Measurements from ENCODE around the gene ARHGAP8.

The ARHGAP8 gene

DNA sequence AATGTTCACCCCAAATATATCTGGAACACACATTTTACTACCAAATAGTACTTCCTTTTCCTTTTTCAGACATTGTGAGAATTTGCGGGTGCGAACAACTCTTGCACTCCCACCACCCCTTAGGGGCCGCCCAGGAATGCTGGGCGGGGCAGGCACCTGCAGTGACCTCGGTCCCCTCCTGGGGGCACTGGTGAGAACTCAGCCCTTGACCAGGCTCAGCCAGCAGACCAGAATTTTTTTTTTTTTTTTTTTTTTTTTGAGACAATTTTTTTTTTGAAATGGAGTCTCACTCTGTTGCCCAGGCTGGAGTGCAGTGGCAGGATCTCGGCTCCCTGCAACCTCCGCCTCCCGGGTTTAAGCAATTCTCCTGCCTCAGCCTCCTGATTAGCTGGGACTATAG, 75.8 kb downstream of the ARHGAP8 start:
- TF ChIP-seq, protein P1, sequence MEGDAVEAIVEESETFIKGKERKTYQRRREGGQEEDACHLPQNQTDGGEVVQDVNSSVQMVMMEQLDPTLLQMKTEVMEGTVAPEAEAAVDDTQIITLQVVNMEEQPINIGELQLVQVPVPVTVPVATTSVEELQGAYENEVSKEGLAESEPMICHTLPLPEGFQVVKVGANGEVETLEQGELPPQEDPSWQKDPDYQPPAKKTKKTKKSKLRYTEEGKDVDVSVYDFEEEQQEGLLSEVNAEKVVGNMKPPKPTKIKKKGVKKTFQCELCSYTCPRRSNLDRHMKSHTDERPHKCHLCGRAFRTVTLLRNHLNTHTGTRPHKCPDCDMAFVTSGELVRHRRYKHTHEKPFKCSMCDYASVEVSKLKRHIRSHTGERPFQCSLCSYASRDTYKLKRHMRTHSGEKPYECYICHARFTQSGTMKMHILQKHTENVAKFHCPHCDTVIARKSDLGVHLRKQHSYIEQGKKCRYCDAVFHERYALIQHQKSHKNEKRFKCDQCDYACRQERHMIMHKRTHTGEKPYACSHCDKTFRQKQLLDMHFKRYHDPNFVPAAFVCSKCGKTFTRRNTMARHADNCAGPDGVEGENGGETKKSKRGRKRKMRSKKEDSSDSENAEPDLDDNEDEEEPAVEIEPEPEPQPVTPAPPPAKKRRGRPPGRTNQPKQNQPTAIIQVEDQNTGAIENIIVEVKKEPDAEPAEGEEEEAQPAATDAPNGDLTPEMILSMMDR (conservative IDR thresholded peaks at IDR 0.05; ENCODE audit: low read length) = peak; percentile 62
- no peak for TF ChIP-seq EZH2phosphoT487 (IDR thresholded peaks at IDR 0.05; ENCODE audit: borderline replicate concordance)
- H2AFZ ChIP-seq (ENCODE audit: low read length) = no peak overlapping the region
- H3K4me1 ChIP-seq (ENCODE audit: insufficient read depth, low read length, poor library complexity, severe bottlenecking) = no peaks in the 10 kb centered on the region
- no peaks in the 10 kb centered on the region for H3K79me2 ChIP-seq (ENCODE audit: insufficient read depth, low read length)
- H3K4me3 ChIP-seq (ENCODE audit: low read length, poor library complexity, severe bottlenecking) = no peak overlapping the region
- no peak overlapping the region for H3K4me2 ChIP-seq (ENCODE audit: low read depth, low read length, poor library complexity, severe bottlenecking)
- H3K9me3 ChIP-seq (ENCODE audit: insufficient read depth, low read depth, low read length) = no peaks in the 10 kb centered on the region
- H3K9me2 ChIP-seq (replicated peaks; ENCODE audit: low read depth, low read length) = no peaks in the 10 kb centered on the region
- H3K27me3 ChIP-seq (ENCODE audit: insufficient read depth, low read length, poor library complexity, severe bottlenecking) = no peaks in the 10 kb centered on the region
- no peaks in the 10 kb centered on the region for H4K20me1 ChIP-seq (ENCODE audit: insufficient read depth, low read length, poor library complexity, severe bottlenecking)
- H3K36me3 ChIP-seq (ENCODE audit: insufficient read depth, low read length) = no peaks in the 10 kb centered on the region
- H3F3A ChIP-seq (ENCODE audit: low read depth) = no peaks in the 10 kb centered on the region
- no peak overlapping the region for H3K9ac ChIP-seq (ENCODE audit: low read depth, low read length, poor library complexity, severe bottlenecking)

DNA sequence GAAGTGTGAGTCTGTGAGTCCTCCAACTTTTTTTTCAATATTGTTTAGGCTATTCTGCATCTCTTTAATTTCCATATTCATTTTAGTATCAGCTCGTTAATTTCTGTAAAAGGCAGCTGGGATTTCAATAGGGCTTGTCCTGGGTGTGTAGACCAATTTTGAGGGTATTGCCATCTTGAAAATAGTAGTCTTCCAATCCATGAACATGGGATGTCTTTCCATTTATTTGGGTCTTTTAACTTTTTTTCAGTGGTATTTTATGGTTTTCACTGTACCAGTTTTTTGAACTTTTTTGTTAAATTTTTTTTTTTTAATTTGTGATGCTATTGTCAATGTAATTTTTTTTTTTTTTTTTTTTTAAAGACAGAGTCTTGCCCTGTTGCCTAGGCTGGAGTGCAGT, 79.5 kb downstream of the ARHGAP8 start:
- Histone ChIP-seq H3K9ac (ENCODE audit: low read depth, low read length, poor library complexity, severe bottlenecking) (no peak overlapping the region), H3K4me2 (ENCODE audit: low read depth, low read length, poor library complexity, severe bottlenecking) (no peak overlapping the region), H3K9me3 (ENCODE audit: insufficient read depth, low read depth, low read length) (no peaks in the 10 kb centered on the region)

DNA sequence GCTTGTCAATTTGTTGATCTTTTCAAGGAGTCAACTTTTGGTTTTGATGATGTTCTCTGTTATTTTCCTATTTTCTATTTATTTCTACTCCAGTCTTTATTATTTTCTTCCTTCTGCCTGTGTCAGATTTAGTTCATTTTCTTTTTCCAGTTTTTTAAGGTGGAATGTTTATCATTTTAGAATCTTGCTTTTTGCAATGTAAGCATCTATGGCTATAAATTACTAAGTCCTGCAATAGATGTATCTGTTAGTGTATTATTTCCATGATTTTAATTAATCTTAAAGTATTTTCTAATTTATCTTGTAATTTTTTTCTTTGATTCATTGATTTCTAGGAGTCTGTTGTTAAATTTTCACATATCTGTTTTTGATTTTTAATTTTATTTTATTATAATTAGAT, 81.7 kb downstream of the ARHGAP8 start:
- H3K9ac ChIP-seq (ENCODE audit: low read depth, low read length, poor library complexity, severe bottlenecking) = no peak overlapping the region
- H3K4me1 ChIP-seq (ENCODE audit: insufficient read depth, low read length, poor library complexity, severe bottlenecking) = no peaks in the 10 kb centered on the region
- H3K79me2 ChIP-seq (ENCODE audit: insufficient read depth, low read length) = no peaks in the 10 kb centered on the region
- TF ChIP-seq, protein P1 (conservative IDR thresholded peaks at IDR 0.05; ENCODE audit: low read length) = no peak
- H4K20me1 ChIP-seq (ENCODE audit: insufficient read depth, low read length, poor library complexity, severe bottlenecking) = no peaks in the 10 kb centered on the region
- H3K27me3 ChIP-seq (ENCODE audit: insufficient read depth, low read length, poor library complexity, severe bottlenecking) = no peaks in the 10 kb centered on the region
- H3K4me3 ChIP-seq (ENCODE audit: low read length, poor library complexity, severe bottlenecking) = no peak overlapping the region
- H2AFZ ChIP-seq (ENCODE audit: low read length) = no peak overlapping the region
- H3K9me2 ChIP-seq (replicated peaks; ENCODE audit: low read depth, low read length) = no peaks in the 10 kb centered on the region
- no peak overlapping the region for H3K4me2 ChIP-seq (ENCODE audit: low read depth, low read length, poor library complexity, severe bottlenecking)
- H3K36me3 ChIP-seq (ENCODE audit: insufficient read depth, low read length) = no peaks in the 10 kb centered on the region
- H3K9me3 ChIP-seq (ENCODE audit: insufficient read depth, low read depth, low read length) = no peaks in the 10 kb centered on the region
- H3F3A ChIP-seq (ENCODE audit: low read depth) = no peaks in the 10 kb centered on the region

More for the DNA sequence above, 79.5 kb downstream of the ARHGAP8 start:
- Histone ChIP-seq H3K4me1 (ENCODE audit: insufficient read depth, low read length, poor library complexity, severe bottlenecking) (no peaks in the 10 kb centered on the region), H3K4me3 (ENCODE audit: low read length, poor library complexity, severe bottlenecking) (no peak overlapping the region), H3K27me3 (ENCODE audit: insufficient read depth, low read length, poor library complexity, severe bottlenecking) (no peaks in the 10 kb centered on the region), H3K9me2 (replicated peaks; ENCODE audit: low read depth, low read length) (no peaks in the 10 kb centered on the region), H4K20me1 (ENCODE audit: insufficient read depth, low read length, poor library complexity, severe bottlenecking) (no peaks in the 10 kb centered on the region), H2AFZ (ENCODE audit: low read length) (no peak overlapping the region), H3K36me3 (ENCODE audit: insufficient read depth, low read length) (no peaks in the 10 kb centered on the region), H3K79me2 (ENCODE audit: insufficient read depth, low read length) (no peaks in the 10 kb centered on the region), H3F3A (ENCODE audit: low read depth) (no peaks in the 10 kb centered on the region)
- TF ChIP-seq, protein P1 (conservative IDR thresholded peaks at IDR 0.05; ENCODE audit: low read length) = no peak
- TF ChIP-seq EZH2phosphoT487 (IDR thresholded peaks at IDR 0.05; ENCODE audit: borderline replicate concordance) = no peak

All from Loucy (cell line).